ENCODE results near the gene DRAP1. TPM values are rescaled to one million over a fixed set of nuclear protein-coding genes. Genes with fewer than 3 reads are reported as not detected.

The DRAP1 gene
- total RNA-seq, 1 experiment from 2014 or later: 105 TPM

DNA sequence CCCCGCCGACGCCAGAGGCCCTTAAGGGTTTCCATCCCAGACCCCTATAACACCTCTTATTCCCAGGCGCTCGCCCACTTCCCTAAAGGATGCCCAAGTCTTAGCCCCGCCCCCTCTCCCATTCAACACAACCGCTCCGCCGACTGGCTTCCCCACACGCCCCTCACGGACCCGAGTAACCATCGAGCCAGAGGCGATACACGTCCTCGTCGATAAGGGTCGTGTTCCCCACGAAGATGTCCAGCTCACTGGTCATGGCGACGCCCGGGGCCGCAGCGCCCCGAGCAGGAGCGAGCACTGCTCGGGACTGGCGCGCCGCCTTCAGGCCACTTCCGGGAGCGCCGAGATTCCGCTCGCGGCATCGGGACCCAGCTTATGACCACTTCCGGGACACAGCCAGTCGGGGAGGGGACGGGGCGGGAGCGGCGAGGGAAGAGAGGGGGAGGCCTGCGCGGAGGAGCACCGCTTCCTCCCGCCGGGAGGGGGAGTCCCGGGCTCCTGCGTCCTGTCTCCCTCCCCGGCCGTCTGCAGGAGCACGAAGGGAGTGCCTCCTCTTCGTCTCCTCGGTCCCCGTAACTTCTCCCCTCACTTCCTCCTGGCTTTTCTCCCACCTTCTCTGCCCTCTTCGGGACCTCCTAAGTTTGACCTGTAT lies 30.9 kb upstream of the DRAP1 start, which contains the start of gene FIBP:
TSS of gene FIBP (minus strand) at position 309 of the 652 bp plus-strand sequence. CDS start at position 256, 53 bp downstream.
- Histone ChIP-seq H2BK20ac (ENCODE audit: low read depth, low read length, poor library complexity, severe bottlenecking) (no peak within 1 kb of the TSS), H2BK5ac (ENCODE audit: insufficient read length, low read length) (no peak within 1 kb of the TSS), H3K9ac (ENCODE audit: extremely low read depth, insufficient read length, low read length) (peak within 1 kb of the TSS; percentile 31), H2AFZ (ENCODE audit: low read length) (no peak within 1 kb of the TSS), H4K20me1 (ENCODE audit: control insufficient read depth, insufficient read depth, insufficient read length) (no peaks in the 10 kb centered on the region), H2BK120ac (ENCODE audit: low read depth, low read length, poor library complexity, severe bottlenecking) (no peak within 1 kb of the TSS), H3K4me1 (ENCODE audit: insufficient read depth, low read length) (peaks cover 9% of the 10 kb centered on the region; the same call in 1 of the 2 replicates), H3T11ph (ENCODE audit: low read length) (no peak within 1 kb of the TSS), H4K8ac (replicated peaks; ENCODE audit: insufficient read length, low read depth, low read length) (no peak within 1 kb of the TSS), H3K4ac (ENCODE audit: low read depth, low read length) (no peak within 1 kb of the TSS), H3K27me3 (ENCODE audit: insufficient read depth, low read length) (peaks cover 6% of the 10 kb centered on the region; the same call in 1 of the 2 replicates), H2BK15ac (ENCODE audit: low read depth, low read length) (no peak within 1 kb of the TSS), H3K4me2 (ENCODE audit: insufficient read depth, insufficient read length, low read length) (peak within 1 kb of the TSS; percentile 70), H3K79me2 (ENCODE audit: insufficient read depth, low read length) (no peaks in the 10 kb centered on the region; the same call in 1 of the 2 replicates), H2BK12ac (ENCODE audit: insufficient read length, low read depth, low read length) (no peak within 1 kb of the TSS), H3K56ac (ENCODE audit: insufficient read length, low read depth, low read length) (no peak within 1 kb of the TSS), H4K91ac (ENCODE audit: insufficient read length, low read depth, low read length) (no peak within 1 kb of the TSS), H3K9me3 (ENCODE audit: control insufficient read depth, low read depth, low read length) (no peaks in the 10 kb centered on the region), H3K27ac (ENCODE audit: insufficient read length, low read depth, low read length) (no peak within 1 kb of the TSS), H3K23ac (ENCODE audit: insufficient read length, low read depth, low read length) (no peak within 1 kb of the TSS), H3K14ac (ENCODE audit: insufficient read depth, low read length) (peak within 1 kb of the TSS; percentile 93), H2AK5ac (ENCODE audit: insufficient read length, low read length) (no peak within 1 kb of the TSS), H3K79me1 (ENCODE audit: insufficient read depth, low read depth, low read length, poor library complexity, severe bottlenecking) (no peaks in the 10 kb centered on the region), H3K23me2 (ENCODE audit: insufficient read length, low read depth, low read length, poor library complexity, severe bottlenecking) (peaks cover 23% of the 10 kb centered on the region), H4K5ac (ENCODE audit: insufficient read length, low read depth, low read length) (no peak within 1 kb of the TSS), H3K18ac (ENCODE audit: insufficient read length, low read depth, low read length) (peak within 1 kb of the TSS; percentile 78)
- Mint-ChIP-seq H3K4me1 (peaks cover 37 to 52% of the 10 kb centered on the region in 2 experiments), H3K27ac (peak within 1 kb of the TSS; percentile 89 to 99 (median 98)), H3K4me3 (peak within 1 kb of the TSS; percentile 97 to 98), H3K9me3 (peaks cover 2 to 4% of the 10 kb centered on the region in 2 experiments; a peak in 2 of 5 replicates), H3K36me3 (ENCODE audit: insufficient read depth in 1 of 3, low read depth in 3 of 3) (peaks cover 29 to 52% (median 41%) of the 10 kb centered on the region in 3 experiments), H3K27me3 (ENCODE audit: low read depth) (peaks cover 17% of the 10 kb centered on the region)
- TF ChIP-seq CTCF (conservative IDR thresholded peaks at IDR 0.05): peak; percentile 80
- DNase-seq: peak; percentile 98
- no CpG with 5 or more reads among the region's 57 CpGs for WGBS (ENCODE audit: extremely low coverage, insufficient read length, low lambda C conversion rate)

Measured in H9 (cell line).